GM18511 (cell line): ENCODE measurements around the gene AHRR.
"Not testable (repeated sequence)": the region's sequence is repeated elsewhere in the genome, so short reads cannot be mapped to it uniquely, and the experiment has no call there.

Experiments used
- ATAC-seq: cut with Tn5 transposase; IDR thresholded peaks from one replicate; pipeline ENCODE4 v1.9.1; 2021; ENCODE audit warnings: mild to moderate bottlenecking, moderate library complexity; ENCODE audit not compliant: unreplicated experiment

AHRR gene

GRCh38 chr5:483011-483410, 161.5 kb downstream of the AHRR start:
- ATAC-seq = no peak

- no peak for ATAC-seq
Measured at GRCh38 chr5:483434-484140, 162.1 kb downstream of the AHRR start.

- ATAC-seq = no peak
Measured at GRCh38 chr5:484556-484955, 163.0 kb downstream of the AHRR start.

GRCh38 chr5:485113-485945, 163.8 kb downstream of the AHRR start:
- ATAC-seq = no peak

GRCh38 chr5:485946-486491, 164.5 kb downstream of the AHRR start:
- no peak for ATAC-seq

- not testable (repeated sequence) for ATAC-seq
Measured at GRCh38 chr5:486597-486996, 165.1 kb downstream of the AHRR start.
